Measurements from ENCODE around the gene CDK19.

DNA sequence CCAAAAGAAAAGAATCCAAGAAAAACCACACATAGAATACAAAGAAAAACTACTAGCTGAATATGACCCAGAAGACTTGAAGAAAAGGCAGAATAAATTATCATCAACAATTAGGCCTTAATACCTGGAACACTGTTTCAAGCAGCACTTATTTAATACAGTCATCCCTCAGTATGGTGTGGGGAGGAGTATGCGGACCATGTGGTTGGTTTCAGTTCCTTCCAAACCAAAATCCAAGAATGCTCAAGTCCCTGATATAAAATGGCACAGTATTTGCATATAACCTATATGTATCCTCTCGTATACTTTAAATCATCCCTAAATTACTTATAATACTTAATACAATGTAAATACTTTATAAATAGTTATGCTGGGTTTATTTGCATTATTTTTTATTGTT is 16.1 kb downstream of the CDK19 start:
- no peak for TF ChIP-seq CTCF (conservative IDR thresholded peaks at IDR 0.05)
- TF ChIP-seq ZFX (IDR thresholded peaks at IDR 0.05): no peak

Data from C4-2B (cell line).